Stimulated activated effector memory CD8-positive, alpha-beta T cell treated with anti-CD3 and anti-CD28 coated beads, Interleukin-12 subunit alpha, Interleukin-12 subunit beta, amount 100 ng/mL, for 72 hours (primary cell): ENCODE data around the gene SH3GLB2.
"Not testable (repeated sequence)": the region's sequence is repeated elsewhere in the genome, so short reads cannot be mapped to it uniquely, and the experiment has no call there.

Source experiments
- ATAC-seq: fragments of 150-1000 bp; cut with Tn5 transposase; 2 replicates; pipeline ENCODE4 v1.10.0; 2021
- DNase-seq, 2 donors: peaks; one replicate each; pipeline ENCODE4 v3.0.0; 2021 to 2022; ENCODE audit warnings: low spot score in 2 of 2
- H3K27ac Mint-ChIP-seq: one replicate; pipeline ENCODE4 v1.8.0; 2022; ENCODE audit warnings: mild to moderate bottlenecking, mixed read lengths
- H3K36me3 Mint-ChIP-seq: one replicate; pipeline ENCODE4 v1.8.0; 2022; ENCODE audit warnings: mild to moderate bottlenecking, mixed read lengths
- H3K4me1 Mint-ChIP-seq: one replicate; pipeline ENCODE4 v1.8.0; 2022; ENCODE audit warnings: mixed read lengths
- H3K4me3 Mint-ChIP-seq: one replicate; pipeline ENCODE4 v1.8.0; 2022; ENCODE audit warnings: mild to moderate bottlenecking, mixed read lengths
- H3K9me3 Mint-ChIP-seq: one replicate; pipeline ENCODE4 v1.8.0; 2022; ENCODE audit warnings: mixed read lengths

Gene SH3GLB2

GRCh38 chr9:129001504-129002325 lies 26.4 kb downstream of the SH3GLB2 start:
- Mint-ChIP-seq H3K4me3 (no peak overlapping the region), H3K4me1 (no peaks in the 10 kb centered on the region), H3K36me3 (peaks cover 100% of the 10 kb centered on the region), H3K27ac (peak overlapping the region; percentile 63), H3K9me3 (no peaks in the 10 kb centered on the region)
- ATAC-seq (no peak), DNase-seq (no peak)

GRCh38 chr9:128999581-129000206 lies 28.4 kb downstream of the SH3GLB2 start:
- no peak for ATAC-seq
- no peak overlapping the region for H3K4me3 Mint-ChIP-seq
- H3K36me3 Mint-ChIP-seq = peaks cover 100% of the 10 kb centered on the region
- no peaks in the 10 kb centered on the region for H3K4me1 Mint-ChIP-seq
- no peaks in the 10 kb centered on the region for H3K9me3 Mint-ChIP-seq
- no peak for DNase-seq
- no peak overlapping the region for H3K27ac Mint-ChIP-seq

- Mint-ChIP-seq H3K27ac (no peak overlapping the region), H3K4me3 (no peak overlapping the region), H3K9me3 (no peaks in the 10 kb centered on the region), H3K36me3 (peaks cover 100% of the 10 kb centered on the region), H3K4me1 (no peaks in the 10 kb centered on the region)
- DNase-seq (no peak), ATAC-seq (no peak)
These were observed 29.7 kb downstream of the SH3GLB2 start for GRCh38 chr9:128998462-128998861.

- H3K36me3 Mint-ChIP-seq = peaks cover 100% of the 10 kb centered on the region
- ATAC-seq (no peak), DNase-seq (no peak)
- no peak overlapping the region for H3K27ac Mint-ChIP-seq
- no peaks in the 10 kb centered on the region for H3K9me3 Mint-ChIP-seq
- H3K4me1 Mint-ChIP-seq = no peaks in the 10 kb centered on the region
- no peak overlapping the region for H3K4me3 Mint-ChIP-seq
These were observed 32.3 kb downstream of the SH3GLB2 start for GRCh38 chr9:128995791-128996190.

- Mint-ChIP-seq H3K36me3 (peaks cover 100% of the 10 kb centered on the region), H3K9me3 (no peaks in the 10 kb centered on the region), H3K27ac (no peak overlapping the region), H3K4me3 (no peak overlapping the region), H3K4me1 (no peaks in the 10 kb centered on the region)
- DNase-seq = no peak
- no peak for ATAC-seq
These were observed 35.1 kb downstream of the SH3GLB2 start for GRCh38 chr9:128992995-128993394.

GRCh38 chr9:128987805-128988204 lies 40.3 kb downstream of the SH3GLB2 start:
- no peak overlapping the region for H3K27ac Mint-ChIP-seq
- no peak for DNase-seq
- H3K4me3 Mint-ChIP-seq = no peak overlapping the region
- H3K9me3 Mint-ChIP-seq = no peaks in the 10 kb centered on the region
- H3K4me1 Mint-ChIP-seq = no peaks in the 10 kb centered on the region
- H3K36me3 Mint-ChIP-seq = peaks cover 100% of the 10 kb centered on the region
- ATAC-seq = no peak

- Mint-ChIP-seq H3K36me3 (peaks cover 100% of the 10 kb centered on the region), H3K4me3 (no peak overlapping the region), H3K27ac (no peak overlapping the region), H3K9me3 (no peaks in the 10 kb centered on the region), H3K4me1 (no peaks in the 10 kb centered on the region)
- DNase-seq (no peak), ATAC-seq (no peak)
These were observed 41.5 kb downstream of the SH3GLB2 start for GRCh38 chr9:128986671-128987070.

- no peaks in the 10 kb centered on the region for H3K9me3 Mint-ChIP-seq
- no peak overlapping the region for H3K27ac Mint-ChIP-seq
- no peaks in the 10 kb centered on the region for H3K4me1 Mint-ChIP-seq
- H3K4me3 Mint-ChIP-seq = no peak overlapping the region
- ATAC-seq (no peak), DNase-seq (no peak)
- peaks cover 100% of the 10 kb centered on the region for H3K36me3 Mint-ChIP-seq
These were observed 44.6 kb downstream of the SH3GLB2 start for GRCh38 chr9:128983536-128983935.

- no peak overlapping the region for H3K27ac Mint-ChIP-seq
- no peak for ATAC-seq
These were observed 49.0 kb downstream of the SH3GLB2 start for GRCh38 chr9:128979111-128979510.

GRCh38 chr9:128972956-128973355 lies 55.2 kb downstream of the SH3GLB2 start:
- H3K4me3 Mint-ChIP-seq = no peak overlapping the region
- no peak overlapping the region for H3K27ac Mint-ChIP-seq
- H3K9me3 Mint-ChIP-seq = no peaks in the 10 kb centered on the region
- H3K36me3 Mint-ChIP-seq = peaks cover 100% of the 10 kb centered on the region
- H3K4me1 Mint-ChIP-seq = no peaks in the 10 kb centered on the region
- ATAC-seq = no peak
- DNase-seq = no peak

More at GRCh38 chr9:128979111-128979510, 49.0 kb downstream of the SH3GLB2 start:
- no peak for DNase-seq
- Mint-ChIP-seq H3K9me3 (no peaks in the 10 kb centered on the region), H3K4me3 (no peak overlapping the region), H3K4me1 (no peaks in the 10 kb centered on the region), H3K36me3 (peaks cover 100% of the 10 kb centered on the region)

GRCh38 chr9:128969491-128969890 lies 58.6 kb downstream of the SH3GLB2 start:
- no peak for ATAC-seq
- no peak overlapping the region for H3K27ac Mint-ChIP-seq
- no peak overlapping the region for H3K4me3 Mint-ChIP-seq
- no peaks in the 10 kb centered on the region for H3K9me3 Mint-ChIP-seq
- H3K4me1 Mint-ChIP-seq = no peaks in the 10 kb centered on the region
- peaks cover 100% of the 10 kb centered on the region for H3K36me3 Mint-ChIP-seq
- no peak for DNase-seq

GRCh38 chr9:128961403-128961802 lies 66.7 kb downstream of the SH3GLB2 start:
- H3K27ac Mint-ChIP-seq, H3K4me3 Mint-ChIP-seq, ATAC-seq, H3K4me1 Mint-ChIP-seq, DNase-seq, H3K9me3 Mint-ChIP-seq: not testable (repeated sequence)
- H3K36me3 Mint-ChIP-seq = peaks cover 100% of the 10 kb centered on the region
